Keratinocyte (primary cell): Measurements from ENCODE around the gene FBXL13. TPM values are rescaled to one million over a fixed set of nuclear protein-coding genes. Genes with fewer than 3 reads are reported as not detected.
"Not testable (repeated sequence)": the region's sequence is repeated elsewhere in the genome, so short reads cannot be mapped to it uniquely, and the experiment has no call there.

Experiments
- DNase-seq: peaks from one replicate; pipeline ENCODE4 v3.0.0-alpha.2; 2011; ENCODE audit warnings: low read depth, missing footprints, low spot score
- FAIRE-seq: peaks from 2 replicates; lab custom pipeline; 2011; peaks lifted over from hg19 to GRCh38; lab: Jason Lieb, UNC
- H2AFZ ChIP-seq: 2 replicates; pipeline ENCODE4 v1.6.0; 2012; ENCODE audit warnings: low read length, control low read depth, inconsistent platforms; ENCODE audit not compliant: control insufficient read depth
- H3K27ac ChIP-seq: 2 replicates; pipeline ENCODE4 v1.5.1; 2011; ENCODE audit warnings: low read length; ENCODE audit not compliant: control insufficient read depth, insufficient read depth
- H3K27me3 ChIP-seq: 3 replicates; pipeline ENCODE4 v1.6.0; 2011; ENCODE audit warnings: low read length; ENCODE audit not compliant: control insufficient read depth, insufficient read depth; ENCODE audit errors: extremely low read depth
- H3K36me3 ChIP-seq, 2 experiments: 2 replicates in 1 of 2; 3 replicates in 1 of 2; pipeline ENCODE4 v1.5.1; 2011; ENCODE audit warnings: low read length in 2 of 2, mild to moderate bottlenecking in 1 of 2; ENCODE audit not compliant: control insufficient read depth in 2 of 2, insufficient read depth in 2 of 2; ENCODE audit errors: extremely low read depth in 1 of 2
- H3K4me1 ChIP-seq: 3 replicates; pipeline ENCODE4 v1.5.1; 2011; ENCODE audit warnings: low read length; ENCODE audit not compliant: control insufficient read depth, insufficient read depth; ENCODE audit errors: extremely low read depth
- H3K4me2 ChIP-seq: 3 replicates; pipeline ENCODE4 v1.6.0; 2011; ENCODE audit warnings: low read depth, low read length; ENCODE audit not compliant: control insufficient read depth, insufficient read depth; ENCODE audit errors: extremely low read depth
- H3K4me3 ChIP-seq, 3 experiments: fragments of 200-600 bp in 1 of 3; sonication (generic) in 1 of 3; 2 replicates in 2 of 3; 3 replicates in 1 of 3; pipeline ENCODE4 v1.5.1; 2011 to 2016; ENCODE audit warnings: low read length in 3 of 3, mild to moderate bottlenecking in 3 of 3, control low read depth in 2 of 3, inconsistent platforms in 1 of 3, low read depth in 1 of 3, mixed read lengths in 1 of 3, mixed run types in 1 of 3, moderate library complexity in 1 of 3; ENCODE audit not compliant: control insufficient read depth in 2 of 3, insufficient read depth in 2 of 3; ENCODE audit errors: extremely low read depth in 1 of 3
- H3K79me2 ChIP-seq: 2 replicates; pipeline ENCODE4 v1.6.0; 2012; ENCODE audit warnings: low read length; ENCODE audit not compliant: control insufficient read depth, insufficient read depth
- H3K9ac ChIP-seq: 3 replicates; pipeline ENCODE4 v1.6.0; 2011; ENCODE audit warnings: low read length; ENCODE audit not compliant: control insufficient read depth, insufficient read depth; ENCODE audit errors: extremely low read depth
- H3K9me1 ChIP-seq: 3 replicates; pipeline ENCODE4 v1.6.0; 2011; ENCODE audit warnings: low read length; ENCODE audit not compliant: control insufficient read depth, insufficient read depth; ENCODE audit errors: extremely low read depth
- H3K9me3 ChIP-seq: 2 replicates; pipeline ENCODE4 v1.5.1; 2012; ENCODE audit warnings: low read depth, low read length; ENCODE audit not compliant: control insufficient read depth
- H4K20me1 ChIP-seq: 3 replicates; pipeline ENCODE4 v1.6.0; 2011; ENCODE audit warnings: low read length; ENCODE audit not compliant: control insufficient read depth, insufficient read depth; ENCODE audit errors: extremely low read depth
- CTCF ChIP-seq, 3 experiments: IDR thresholded peaks in 1 of 3; conservative IDR thresholded peaks in 1 of 3; optimal IDR thresholded peaks in 1 of 3; 2 replicates in 2 of 3; 3 replicates in 1 of 3; pipeline versions ENCODE3 to v1.5.1; 2011; ENCODE audit warnings: low read length in 3 of 3, mild to moderate bottlenecking in 3 of 3, moderate library complexity in 2 of 3, control low read depth in 1 of 3, inconsistent platforms in 1 of 3; ENCODE audit not compliant: insufficient read depth in 2 of 3; ENCODE audit errors: extremely low read depth in 1 of 3
- EZH2 ChIP-seq: IDR thresholded peaks from one replicate; pipeline ENCODE4 v1.6.1; 2012; ENCODE audit warnings: inconsistent platforms, mild to moderate bottlenecking, low read length, moderate library complexity
- dilution Hi-C: fragments of 300-500 bp; cut with MboI; formaldehyde crosslinking; loops from one replicate; pipeline ENCODE4 v1.7.0; 2020; ENCODE audit warnings: low sequenced_read_pairs; ENCODE audit not compliant: extremely low pct_ligation_motif_present
- polyA plus RNA-seq, 5 experiments: library from polyadenylated mRNA; depleted of rRNA in 3 of 5; stranded (reverse) in 3 of 5; stranded (forward) in 1 of 5; unstranded in 1 of 5; fragments of >200 nt; gene quantifications; 1 replicate in 1 of 5; 2 replicates in 3 of 5; 3 replicates in 1 of 5; pipeline versions ENCODE4 v1.2.1 to v1.2.3, GENCODE V29; 2011 to 2012; ENCODE audit warnings: missing spikeins in 2 of 5, low read depth in 1 of 5, low replicate concordance in 1 of 5

Gene FBXL13
- polyA plus RNA-seq, 1 donor (not counting 4 experiments of a cell fraction or from before 2014, with no cell fraction given): 0.20 TPM

DNA sequence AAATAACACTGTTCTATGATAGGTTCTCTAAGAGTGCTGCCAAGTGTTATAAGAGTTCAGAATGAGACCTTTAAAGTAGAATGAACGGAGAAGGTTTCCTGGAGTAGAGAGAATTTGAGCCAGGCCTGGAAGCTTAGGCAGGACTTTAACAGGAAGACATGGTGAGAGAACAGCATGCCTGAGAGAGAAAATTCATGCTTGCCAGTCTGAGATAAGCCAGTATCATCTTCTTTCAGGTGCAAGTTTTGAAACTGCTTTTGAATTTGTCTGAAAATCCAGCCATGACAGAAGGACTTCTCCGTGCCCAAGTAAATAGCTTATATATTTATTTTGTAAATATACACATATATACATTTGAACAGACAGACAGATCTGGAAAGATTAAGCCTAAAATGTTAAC lies 22.4 kb upstream of the FBXL13 start:
- no peaks in the 10 kb centered on the region for H3K79me2 ChIP-seq
- TF ChIP-seq CTCF (optimal IDR thresholded peaks at IDR 0.05 in 1 of 3, IDR thresholded peaks at IDR 0.05 in 1 of 3, conservative IDR thresholded peaks at IDR 0.05 in 1 of 3; ENCODE audit: extremely low read depth in 1 of 3, insufficient read depth in 2 of 3, low read length in 3 of 3) (no peak), EZH2 (no peak)
- no peaks in the 10 kb centered on the region for H3K9me1 ChIP-seq
- no peaks in the 10 kb centered on the region for H3K27me3 ChIP-seq
- H4K20me1 ChIP-seq: no peaks in the 10 kb centered on the region
- H3K4me1 ChIP-seq: peaks cover 14% of the 10 kb centered on the region
- no peak overlapping the region for H3K9ac ChIP-seq
- no peaks in the 10 kb centered on the region for H3K9me3 ChIP-seq
- no peak overlapping the region for H3K27ac ChIP-seq
- no peak overlapping the region for H3K4me3 ChIP-seq
- no peak overlapping the region for H2AFZ ChIP-seq
- H3K4me2 ChIP-seq: no peak overlapping the region
- FAIRE-seq (no peak), DNase-seq (no peak)
- dilution Hi-C loops: no loop called here
- peaks cover 1 to 3% of the 10 kb centered on the region in 2 experiments for H3K36me3 ChIP-seq

- H3K27me3 ChIP-seq, dilution Hi-C loops, H3K4me3 ChIP-seq, H3K36me3 ChIP-seq, H3K9ac ChIP-seq, H3K79me2 ChIP-seq, H3K4me2 ChIP-seq, H3K9me3 ChIP-seq, H4K20me1 ChIP-seq, FAIRE-seq, DNase-seq, H3K9me1 ChIP-seq, H3K27ac ChIP-seq, H2AFZ ChIP-seq: not testable (repeated sequence)
- H3K4me1 ChIP-seq: peaks cover 14% of the 10 kb centered on the region
Measured at GRCh38 chr7:103095558-103095957, 21.0 kb upstream of the FBXL13 start.

- TF ChIP-seq CTCF (optimal IDR thresholded peaks at IDR 0.05 in 1 of 3, IDR thresholded peaks at IDR 0.05 in 1 of 3, conservative IDR thresholded peaks at IDR 0.05 in 1 of 3; ENCODE audit: extremely low read depth in 1 of 3, insufficient read depth in 2 of 3, low read length in 3 of 3) (no peak), EZH2 (no peak)
- Histone ChIP-seq H3K27me3 (no peaks in the 10 kb centered on the region), H3K9ac (no peak overlapping the region), H3K36me3 (peaks cover 1 to 6% of the 10 kb centered on the region in 2 experiments), H3K79me2 (no peaks in the 10 kb centered on the region), H3K9me1 (no peaks in the 10 kb centered on the region), H4K20me1 (no peaks in the 10 kb centered on the region), H3K4me2 (no peak overlapping the region), H3K27ac (no peak overlapping the region), H3K4me1 (peaks cover 14% of the 10 kb centered on the region), H2AFZ (no peak overlapping the region), H3K4me3 (no peak overlapping the region), H3K9me3 (no peaks in the 10 kb centered on the region)
- DNase-seq: no peak
- dilution Hi-C loops: no loop called here
- no peak for FAIRE-seq
Measured at GRCh38 chr7:103094102-103094501, 19.5 kb upstream of the FBXL13 start.
